Melanocyte of skin (primary cell): Measurements from ENCODE around the gene POU2F2. TPM values are rescaled to one million over a fixed set of nuclear protein-coding genes. Genes with fewer than 3 reads are reported as not detected.

Source experiments
- small RNA-seq, 2 donors: library from RNA; depleted of rRNA; stranded (forward); fragments of <200 nt; gene quantifications; one replicate each; pipeline ENCODE3, GENCODE V24; 2012
- total RNA-seq, 2 donors: library from RNA; depleted of rRNA; stranded (reverse); fragments of >200 nt; gene quantifications; 2 replicates each; pipeline ENCODE4 v1.2.3, GENCODE V29; 2012

Gene POU2F2
- total RNA-seq: under 1 TPM in 1 of 2 donors, not detected in 1; under 0.01 TPM

GRCh38 chr19:42132030-42132628 lies at the start of gene POU2F2:
Gene POU2F2 (minus strand): TSS chr19:42132446. CDS start chr19:42132411, 35 bp downstream.

DNA sequence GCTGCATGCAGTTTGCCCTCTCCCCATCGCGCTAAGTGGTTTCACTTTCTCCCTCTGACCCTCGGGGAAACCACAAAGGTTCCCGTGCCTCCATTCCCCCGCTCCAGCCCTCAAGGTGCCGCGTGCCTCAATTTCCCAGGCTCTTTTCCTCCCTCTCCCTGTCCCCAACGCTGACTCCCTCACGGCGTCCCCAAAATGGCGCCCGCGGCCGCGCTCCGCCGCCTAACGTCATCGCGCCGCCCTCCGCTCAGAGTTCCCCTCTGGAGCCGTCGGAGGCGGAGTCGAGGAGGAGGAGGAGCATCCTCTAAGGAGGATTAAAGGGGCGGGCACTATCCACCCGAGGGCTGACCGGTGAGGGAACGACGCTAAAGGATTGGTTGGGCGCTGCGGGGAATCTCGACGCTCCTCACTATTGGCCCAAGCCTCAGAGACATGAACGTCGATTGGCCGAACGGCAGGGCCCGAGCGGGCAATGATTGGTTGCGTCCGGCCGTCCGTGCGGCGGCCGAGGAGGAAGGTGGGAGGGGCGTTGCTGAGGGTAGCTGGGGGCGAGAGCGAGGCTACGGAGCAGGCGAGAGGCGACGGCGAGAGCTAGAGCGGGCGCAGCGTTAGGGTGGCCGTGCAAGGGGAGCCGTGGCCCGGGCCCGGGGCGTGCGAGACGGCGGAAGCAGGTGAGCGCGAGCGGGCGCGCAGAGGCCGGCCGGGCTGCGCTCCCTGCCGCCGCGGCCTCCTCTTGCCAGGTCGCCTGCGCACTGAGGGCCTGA lies 56.4 kb downstream of the POU2F2 start, which contains the start of gene ZNF574:
TSS of gene ZNF574 (plus strand) at position 551 of the 764 bp plus-strand sequence. CDS start 2,441 bp downstream, outside the sequence.

DNA sequence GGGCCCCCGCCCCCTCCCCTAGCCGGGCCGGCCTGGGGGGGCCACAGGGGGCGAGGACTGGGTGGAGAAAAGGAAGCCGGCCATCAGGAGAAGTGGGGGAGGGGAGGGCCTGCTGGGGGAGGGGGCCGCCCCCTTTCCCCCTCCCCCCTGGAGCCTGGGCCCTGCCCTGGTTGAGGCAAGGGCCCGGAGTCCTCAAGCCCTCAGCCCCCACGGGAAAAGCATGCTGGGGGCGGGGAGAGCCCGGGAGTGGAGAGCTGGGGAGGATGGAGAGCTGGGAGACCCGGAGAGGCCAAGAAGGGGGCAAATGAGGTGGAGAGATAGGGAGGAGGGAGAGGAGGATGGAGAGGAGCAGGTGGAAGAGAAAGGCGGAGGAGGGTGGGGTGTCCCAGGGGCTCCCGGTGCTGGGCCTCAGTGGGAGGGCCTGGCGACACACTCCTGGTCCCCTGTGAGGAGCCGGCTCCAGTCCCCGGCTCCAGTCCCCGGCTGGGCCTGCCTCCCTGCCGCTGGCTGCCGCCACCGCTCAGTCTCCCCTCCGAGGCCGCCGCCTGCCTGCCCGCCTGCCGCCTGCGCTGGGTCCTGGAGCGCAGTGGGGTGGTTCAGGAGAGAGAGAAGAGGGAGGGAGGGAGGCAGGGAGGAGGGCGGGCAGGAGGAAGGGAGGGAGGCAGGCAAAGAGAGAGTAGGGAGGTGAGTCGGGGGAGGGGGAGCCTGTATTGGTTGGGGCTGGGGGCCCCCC lies 62.5 kb downstream of the POU2F2 start, which contains the start of gene GRIK5:
TSS of gene GRIK5 (minus strand) at position 588 of the 733 bp plus-strand sequence. CDS start 4,436 bp downstream, outside the sequence.

Small RNA genes within 50 kb of the gene (small RNA-seq; reads per million reads assigned to genes)
- gene MIR4323: 0 reads per million in 2 donors

Other genes with a start within 250 kb of the POU2F2 start
- gene ARHGEF1, start 249.3 kb downstream of the POU2F2 start, total RNA-seq: 10 to 100 TPM; 28.2 to 48.0 TPM
- not detected for gene ERFL, start 204.0 kb downstream of the POU2F2 start, total RNA-seq
- gene RABAC1, start 173.1 kb downstream of the POU2F2 start, total RNA-seq: 10 to 100 TPM; 70.2 to 74.6 TPM
- gene ATP1A3, start 138.2 kb downstream of the POU2F2 start, total RNA-seq: not detected
- under 1 TPM in 1 of 2 donors, not detected in 1; under 0.01 TPM for gene GRIK5, start 62.2 kb downstream of the POU2F2 start, total RNA-seq
- 10 to 100 TPM; 16.9 to 22.3 TPM for gene ZNF574, start 56.3 kb downstream of the POU2F2 start, total RNA-seq
- 10 to 100 TPM; 13.4 to 19.0 TPM for gene DEDD2, start 85.2 kb upstream of the POU2F2 start, total RNA-seq
- 10 to 100 TPM in 1 of 2 donors, 1 to 10 TPM in 1; 10.0 to 16.0 TPM for gene ZNF526, start 87.9 kb upstream of the POU2F2 start, total RNA-seq
- gene GSK3A, start 110.2 kb upstream of the POU2F2 start, total RNA-seq: 10 to 100 TPM; 25.5 to 36.6 TPM
- 10 to 100 TPM; 37.9 to 42.3 TPM for gene ERF, start 122.7 kb upstream of the POU2F2 start, total RNA-seq
- 10 to 100 TPM; 22.3 to 34.4 TPM for gene CIC, start 136.8 kb upstream of the POU2F2 start, total RNA-seq
- gene PRR19, start 169.7 kb upstream of the POU2F2 start, total RNA-seq: under 1 TPM in 1 of 2 donors, not detected in 1; 1.00 TPM
- 10 to 100 TPM; 32.0 to 47.0 TPM for gene PAFAH1B3, start 170.2 kb upstream of the POU2F2 start, total RNA-seq
- gene TMEM145, start 180.9 kb upstream of the POU2F2 start, total RNA-seq: 1 to 10 TPM in 1 of 2 donors, under 1 TPM in 1; under 0.01 to 3.7 TPM
- gene MEGF8, start 193.2 kb upstream of the POU2F2 start, total RNA-seq: 10 to 100 TPM; 17.6 to 20.3 TPM